ENCODE data around the gene NUP35.
A peak's percentile ranks its signal among the peaks of the same experiment; 100 is the strongest.

The NUP35 gene

GRCh38 chr2:183124222-183124956 lies at the start of gene NUP35:
Gene NUP35, plus strand, starts transcription at chr2:183124443. Its CDS starts 15 bp downstream, at chr2:183124458.
- peak within 1 kb of the TSS; percentile 97 for H3K27ac Mint-ChIP-seq

GRCh38 chr2:183078163-183078463 lies 46.1 kb upstream of the NUP35 start:
- H3K4me3 Mint-ChIP-seq = peak overlapping the region; percentile 90
- H3K9me3 Mint-ChIP-seq = no peaks in the 10 kb centered on the region
- H3K36me3 Mint-ChIP-seq (ENCODE audit: low read depth) = no peaks in the 10 kb centered on the region
- peaks cover 16% of the 10 kb centered on the region for H3K4me1 Mint-ChIP-seq
- DNase-seq = no peak
- ATAC-seq = peak; percentile 25
- peak overlapping the region; percentile 40 for H3K27ac Mint-ChIP-seq
- peaks cover 5% of the 10 kb centered on the region for H3K27me3 Mint-ChIP-seq

More at GRCh38 chr2:183124222-183124956, at the start of gene NUP35:
- H3K36me3 Mint-ChIP-seq (ENCODE audit: low read depth) = peaks cover 20% of the 10 kb centered on the region
- ATAC-seq = peak; percentile 94
- peak; percentile 85 for DNase-seq
- H3K4me3 Mint-ChIP-seq = peak within 1 kb of the TSS; percentile 97
- H3K9me3 Mint-ChIP-seq = no peaks in the 10 kb centered on the region
- H3K4me1 Mint-ChIP-seq = peaks cover 40% of the 10 kb centered on the region
- peaks cover 11% of the 10 kb centered on the region for H3K27me3 Mint-ChIP-seq

- Mint-ChIP-seq H3K36me3 (ENCODE audit: low read depth) (no peaks in the 10 kb centered on the region), H3K9me3 (no peaks in the 10 kb centered on the region), H3K27me3 (peaks cover 5% of the 10 kb centered on the region), H3K4me3 (peak within 1 kb of the TSS; percentile 90), H3K4me1 (peaks cover 16% of the 10 kb centered on the region), H3K27ac (peak within 1 kb of the TSS; percentile 40)
- peak; percentile 86 for DNase-seq
- peak; percentile 89 for ATAC-seq
Observed at GRCh38 chr2:183078464-183079138, 45.6 kb upstream of the NUP35 start, which contains the start of gene DUSP19. Gene DUSP19, plus strand, starts transcription at chr2:183078747. Its CDS starts 187 bp downstream, at chr2:183078934.

- Mint-ChIP-seq H3K27me3 (peaks cover 5% of the 10 kb centered on the region), H3K4me3 (peak overlapping the region; percentile 90), H3K4me1 (peaks cover 16% of the 10 kb centered on the region), H3K27ac (peak overlapping the region; percentile 40), H3K9me3 (no peaks in the 10 kb centered on the region), H3K36me3 (ENCODE audit: low read depth) (no peaks in the 10 kb centered on the region)
- DNase-seq = no peak
- ATAC-seq = peak; percentile 25
Observed at GRCh38 chr2:183079139-183079775, 45.0 kb upstream of the NUP35 start.

GRCh38 chr2:183081911-183082310 lies 42.3 kb upstream of the NUP35 start:
- no peaks in the 10 kb centered on the region for H3K9me3 Mint-ChIP-seq
- H3K27me3 Mint-ChIP-seq = peaks cover 5% of the 10 kb centered on the region
- H3K4me3 Mint-ChIP-seq = no peak overlapping the region
- no peaks in the 10 kb centered on the region for H3K36me3 Mint-ChIP-seq (ENCODE audit: low read depth)
- no peak for DNase-seq
- H3K4me1 Mint-ChIP-seq = peaks cover 16% of the 10 kb centered on the region
- no peak overlapping the region for H3K27ac Mint-ChIP-seq
- ATAC-seq = no peak

GRCh38 chr2:183088061-183088460 lies 36.2 kb upstream of the NUP35 start:
- Mint-ChIP-seq H3K9me3 (no peaks in the 10 kb centered on the region), H3K27ac (no peak overlapping the region), H3K4me1 (no peaks in the 10 kb centered on the region), H3K4me3 (no peak overlapping the region), H3K27me3 (no peaks in the 10 kb centered on the region), H3K36me3 (ENCODE audit: low read depth) (no peaks in the 10 kb centered on the region)
- no peak for ATAC-seq
- DNase-seq = no peak

GRCh38 chr2:183089192-183089851 lies 34.9 kb upstream of the NUP35 start:
- DNase-seq (no peak), ATAC-seq (no peak)
- no peak overlapping the region for H3K27ac Mint-ChIP-seq
- H3K4me3 Mint-ChIP-seq = no peak overlapping the region
- no peaks in the 10 kb centered on the region for H3K4me1 Mint-ChIP-seq
- H3K9me3 Mint-ChIP-seq = no peaks in the 10 kb centered on the region
- no peaks in the 10 kb centered on the region for H3K27me3 Mint-ChIP-seq
- H3K36me3 Mint-ChIP-seq (ENCODE audit: low read depth) = no peaks in the 10 kb centered on the region

- DNase-seq (no peak), ATAC-seq (no peak)
- Mint-ChIP-seq H3K27me3 (no peaks in the 10 kb centered on the region), H3K4me1 (no peaks in the 10 kb centered on the region), H3K9me3 (no peaks in the 10 kb centered on the region), H3K36me3 (ENCODE audit: low read depth) (no peaks in the 10 kb centered on the region), H3K4me3 (no peak overlapping the region), H3K27ac (no peak overlapping the region)
Observed at GRCh38 chr2:183091318-183091953, 32.8 kb upstream of the NUP35 start.

- DNase-seq (no peak), ATAC-seq (no peak)
- Mint-ChIP-seq H3K36me3 (ENCODE audit: low read depth) (no peaks in the 10 kb centered on the region), H3K9me3 (no peaks in the 10 kb centered on the region), H3K4me1 (no peaks in the 10 kb centered on the region), H3K27me3 (no peaks in the 10 kb centered on the region), H3K4me3 (no peak overlapping the region), H3K27ac (no peak overlapping the region)
Observed at GRCh38 chr2:183091954-183092345, 32.3 kb upstream of the NUP35 start.

GRCh38 chr2:183093857-183094657 lies 30.2 kb upstream of the NUP35 start:
- H3K36me3 Mint-ChIP-seq (ENCODE audit: low read depth) = no peaks in the 10 kb centered on the region
- no peak overlapping the region for H3K27ac Mint-ChIP-seq
- H3K4me1 Mint-ChIP-seq = no peaks in the 10 kb centered on the region
- no peak overlapping the region for H3K4me3 Mint-ChIP-seq
- no peaks in the 10 kb centered on the region for H3K9me3 Mint-ChIP-seq
- ATAC-seq = no peak
- no peak for DNase-seq
- no peaks in the 10 kb centered on the region for H3K27me3 Mint-ChIP-seq

- Mint-ChIP-seq H3K4me1 (no peaks in the 10 kb centered on the region), H3K4me3 (no peak overlapping the region), H3K36me3 (ENCODE audit: low read depth) (no peaks in the 10 kb centered on the region), H3K27me3 (peaks cover 10% of the 10 kb centered on the region), H3K27ac (no peak overlapping the region), H3K9me3 (no peaks in the 10 kb centered on the region)
- DNase-seq (no peak), ATAC-seq (no peak)
Observed at GRCh38 chr2:183105402-183106134, 18.7 kb upstream of the NUP35 start.

GRCh38 chr2:183112577-183112976 lies 11.7 kb upstream of the NUP35 start:
- no peak for ATAC-seq
- no peaks in the 10 kb centered on the region for H3K36me3 Mint-ChIP-seq (ENCODE audit: low read depth)
- H3K27ac Mint-ChIP-seq = no peak overlapping the region
- no peaks in the 10 kb centered on the region for H3K4me1 Mint-ChIP-seq
- DNase-seq = no peak
- no peak overlapping the region for H3K4me3 Mint-ChIP-seq
- peaks cover 11% of the 10 kb centered on the region for H3K27me3 Mint-ChIP-seq
- H3K9me3 Mint-ChIP-seq = no peaks in the 10 kb centered on the region

GRCh38 chr2:183113630-183114029 lies 10.6 kb upstream of the NUP35 start:
- no peaks in the 10 kb centered on the region for H3K36me3 Mint-ChIP-seq (ENCODE audit: low read depth)
- peaks cover 17% of the 10 kb centered on the region for H3K27me3 Mint-ChIP-seq
- H3K4me1 Mint-ChIP-seq = no peaks in the 10 kb centered on the region
- DNase-seq (no peak), ATAC-seq (no peak)
- H3K4me3 Mint-ChIP-seq = no peak overlapping the region
- no peaks in the 10 kb centered on the region for H3K9me3 Mint-ChIP-seq
- no peak overlapping the region for H3K27ac Mint-ChIP-seq

Data from activated naive CD8-positive, alpha-beta T cell treated with anti-CD3 and anti-CD28 coated beads, Interleukin-2, amount 50 U/mL, for 24 hours (primary cell).